NCI-H1417 treated with DMSO at 0.1 percent for 48 hours (cell line): ENCODE measurements around the gene PHLPP2.
"Not testable (repeated sequence)": the region's sequence is repeated elsewhere in the genome, so short reads cannot be mapped to it uniquely, and the experiment has no call there.

Source experiments
- DNase-seq: peaks from one replicate; lab custom pipeline; 2025; lab: John Stamatoyannopoulos, UW

PHLPP2 gene

DNA sequence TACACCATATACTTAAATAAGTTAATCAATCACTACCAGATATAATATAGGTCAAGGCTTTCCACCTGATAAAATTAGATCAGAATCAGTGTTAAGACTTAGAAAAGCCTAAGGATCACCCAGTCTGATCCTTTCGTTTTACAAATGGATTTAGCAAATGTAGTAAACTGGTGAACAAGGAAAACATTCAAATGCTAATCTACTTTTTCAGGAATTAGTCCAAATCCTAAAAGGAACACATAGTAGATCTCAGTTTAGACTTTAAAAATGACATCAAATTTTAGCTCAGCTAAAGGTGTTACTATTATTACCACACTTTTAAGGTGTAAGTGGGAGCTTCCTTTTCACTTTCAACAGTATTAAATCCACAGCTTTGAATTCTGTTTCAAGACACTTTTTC lies 12.0 kb downstream of the PHLPP2 start:
- no peak for DNase-seq

DNA sequence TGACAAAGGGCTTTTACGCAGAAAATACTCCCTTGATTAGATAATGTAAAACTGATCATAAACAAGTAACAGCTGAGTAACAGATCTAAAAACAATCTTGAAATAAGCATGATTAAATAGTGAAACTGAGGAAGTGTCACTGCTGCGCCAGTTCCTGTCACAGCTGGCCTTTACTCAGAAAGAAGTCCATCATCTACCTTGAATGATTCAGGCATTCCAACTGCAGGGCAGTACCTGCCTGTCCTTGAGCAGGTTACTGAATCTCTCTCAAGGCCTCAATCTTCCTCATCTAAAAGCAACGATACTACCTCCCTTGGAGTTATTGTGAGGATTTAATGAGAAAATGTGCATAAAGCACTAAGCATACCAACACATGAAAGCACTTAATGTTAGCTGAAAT lies 12.7 kb downstream of the PHLPP2 start:
- no peak for DNase-seq

DNA sequence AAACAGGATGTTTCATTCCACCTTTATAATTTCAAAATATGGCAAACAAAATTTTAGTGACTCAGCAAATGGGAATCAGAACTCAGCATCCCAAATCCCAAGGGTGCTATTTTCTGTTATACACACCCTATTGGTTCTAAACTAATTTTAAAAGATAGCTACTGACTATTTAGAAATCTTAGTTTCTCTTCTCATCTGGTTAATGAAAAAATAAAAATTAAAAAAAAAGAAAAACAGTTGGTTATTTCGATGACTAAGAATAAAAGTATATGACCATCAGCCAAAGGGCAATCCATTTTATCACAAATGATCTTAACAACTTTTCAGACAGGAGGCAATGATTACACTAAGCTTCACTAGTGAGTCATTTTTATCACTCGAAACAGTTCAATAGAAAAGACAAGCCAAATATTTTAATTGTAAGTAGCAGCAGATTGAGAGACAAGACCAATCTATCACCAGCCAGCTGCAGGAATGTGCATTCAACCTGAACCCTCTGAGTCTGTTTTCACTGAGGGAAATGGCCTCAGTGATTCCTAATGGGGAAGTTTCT lies 15.2 kb downstream of the PHLPP2 start:
- no peak for DNase-seq

DNA sequence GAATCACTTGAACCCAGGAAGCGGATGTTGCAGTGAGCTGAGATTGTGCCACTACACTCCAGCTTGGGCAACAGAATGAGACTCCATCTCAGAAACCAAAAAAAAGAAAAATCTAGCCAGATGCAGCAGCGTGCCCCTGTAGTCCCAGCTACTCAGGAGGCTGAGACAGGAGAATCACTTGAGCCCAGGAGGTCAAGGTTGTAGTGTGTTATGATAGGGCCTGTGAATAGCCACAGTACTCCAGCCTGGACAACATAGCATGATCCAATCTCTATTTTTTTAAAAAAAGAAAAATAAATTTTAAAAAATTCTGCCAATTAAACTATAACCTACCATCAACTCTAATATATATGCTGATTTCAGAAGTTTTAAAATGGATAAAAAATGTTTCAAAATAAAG lies 15.8 kb downstream of the PHLPP2 start:
- DNase-seq = no peak

DNA sequence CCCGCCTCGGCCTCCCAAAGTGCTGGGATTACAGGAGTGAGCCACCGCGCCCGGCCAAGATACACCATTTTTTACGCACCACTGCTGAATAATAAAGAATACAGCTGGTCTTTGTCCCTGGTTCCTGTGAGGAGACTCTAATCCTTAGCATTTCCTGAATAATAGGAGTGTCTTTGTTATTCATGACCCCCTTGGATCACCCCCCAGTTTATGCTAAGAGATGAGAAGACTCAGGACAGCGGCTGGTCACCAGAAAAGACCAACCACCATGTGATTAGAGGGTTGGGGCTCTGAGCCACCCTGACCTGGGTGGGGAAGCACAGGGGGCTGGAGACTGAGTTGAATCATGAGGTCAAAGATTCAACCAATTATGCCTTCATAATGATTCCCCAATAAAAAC lies 17.3 kb downstream of the PHLPP2 start:
- DNase-seq = no peak

DNA sequence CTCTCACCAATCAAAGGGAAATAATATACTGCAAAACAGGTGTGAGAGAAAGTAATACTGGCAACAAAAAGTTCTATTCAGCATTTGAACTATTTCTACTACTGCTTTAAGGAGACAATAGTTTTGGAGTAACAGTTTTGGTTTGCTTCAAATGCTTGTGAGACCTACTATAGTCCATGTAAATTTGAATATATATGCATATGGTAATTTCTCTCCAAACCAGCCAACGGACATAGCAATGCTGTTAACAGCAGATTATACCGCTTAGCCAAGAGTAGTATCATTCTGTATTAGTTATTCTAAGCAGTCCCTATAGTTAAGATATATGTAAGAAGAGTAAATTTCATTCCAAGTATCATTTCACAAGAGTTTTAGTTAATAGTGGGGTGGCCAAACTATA lies 18.5 kb downstream of the PHLPP2 start:
- no peak for DNase-seq

DNA sequence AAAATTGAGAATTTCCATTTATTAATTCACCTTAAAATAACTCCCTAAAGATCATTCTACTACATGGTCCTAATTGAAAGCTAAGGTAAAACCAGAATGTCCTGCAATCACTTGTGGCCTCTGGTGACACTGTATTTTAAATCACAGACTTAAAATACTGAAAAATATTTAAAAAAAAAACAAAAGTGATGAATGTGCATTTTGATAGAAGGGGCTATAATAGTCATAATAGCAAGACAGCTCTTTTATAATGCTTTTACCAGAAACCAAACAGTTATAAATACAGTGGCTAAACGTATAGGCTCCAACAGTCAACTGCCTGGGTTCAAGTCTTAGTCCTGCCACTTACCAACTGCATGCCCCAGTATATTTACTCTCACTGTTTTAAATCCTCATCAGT lies 21.2 kb downstream of the PHLPP2 start:
- DNase-seq = no peak

DNA sequence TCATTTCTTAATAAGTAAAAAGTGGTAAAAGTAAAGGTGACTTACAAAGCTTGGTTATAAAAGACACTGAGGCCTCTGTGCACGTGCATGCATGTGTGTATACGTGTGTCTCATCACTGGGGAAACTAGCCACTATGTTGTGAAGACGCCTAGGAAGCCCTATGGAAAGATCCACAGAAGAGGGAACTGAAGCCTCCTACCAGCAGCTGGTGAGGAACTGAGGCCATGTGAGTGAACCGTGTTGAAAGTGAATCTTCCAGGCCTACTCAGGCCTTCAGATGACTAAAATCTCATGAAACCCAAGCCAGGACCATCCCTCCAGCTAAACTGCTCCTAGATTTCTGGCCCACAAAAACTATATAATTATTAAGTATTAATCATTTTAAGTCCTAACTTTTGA lies 23.7 kb downstream of the PHLPP2 start:
- no peak for DNase-seq

DNA sequence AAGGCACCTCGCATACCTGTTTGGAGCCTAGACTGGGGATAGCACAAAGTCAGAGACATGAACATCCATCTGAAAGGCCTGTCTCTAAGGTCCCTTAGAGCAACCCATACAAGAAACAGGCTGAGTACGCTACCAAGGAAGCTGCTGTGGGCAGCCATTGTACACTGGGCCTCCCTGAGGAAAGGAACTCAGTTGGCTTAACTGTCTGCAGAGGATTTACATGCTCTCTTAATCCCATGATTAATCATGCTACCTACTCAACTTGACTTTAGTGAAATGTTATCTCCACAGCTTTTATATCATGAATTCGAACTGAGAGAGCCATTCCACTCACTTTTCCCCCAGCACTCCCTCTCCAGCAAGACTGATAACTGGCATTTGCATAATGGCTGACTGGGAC lies 26.0 kb downstream of the PHLPP2 start:
- DNase-seq = no peak

DNA sequence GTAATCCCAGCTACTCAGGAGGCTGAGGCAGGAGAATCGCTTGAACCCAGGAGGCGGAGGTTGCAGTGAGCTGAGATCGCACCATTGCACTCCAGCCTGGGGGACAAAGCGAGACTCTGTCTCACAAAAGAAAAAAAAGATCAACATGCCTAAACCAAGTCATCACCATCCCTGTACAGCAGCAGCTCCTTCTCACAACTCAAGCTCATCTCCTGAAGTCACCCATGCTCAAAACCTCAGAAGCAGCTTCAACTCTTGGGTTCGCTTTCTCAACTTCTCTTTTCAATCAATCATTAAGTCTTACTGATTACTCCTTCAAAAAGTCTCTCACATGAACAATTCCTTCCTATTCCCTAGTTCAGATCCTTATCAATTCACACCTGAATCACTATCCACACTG lies 31.3 kb downstream of the PHLPP2 start:
- no peak for DNase-seq

DNA sequence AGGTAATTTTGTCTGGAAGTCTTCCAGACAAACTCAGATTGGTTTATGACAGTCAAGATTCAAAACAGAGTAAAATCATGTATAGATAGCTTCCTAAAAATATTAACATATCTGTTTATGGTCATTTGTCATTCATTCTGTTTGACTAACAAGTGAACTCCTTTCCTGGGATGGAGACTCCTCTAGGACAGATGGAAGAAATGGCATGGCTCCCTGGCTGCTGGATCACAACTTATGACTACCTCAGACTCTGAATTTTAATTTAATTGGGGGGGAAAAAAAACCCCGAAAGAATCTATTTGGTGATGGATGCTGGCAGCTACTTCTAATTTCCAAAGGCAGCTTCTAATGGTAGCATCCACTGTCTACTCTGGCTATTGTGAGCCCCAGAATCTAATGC lies 34.6 kb downstream of the PHLPP2 start:
- no peak for DNase-seq

DNA sequence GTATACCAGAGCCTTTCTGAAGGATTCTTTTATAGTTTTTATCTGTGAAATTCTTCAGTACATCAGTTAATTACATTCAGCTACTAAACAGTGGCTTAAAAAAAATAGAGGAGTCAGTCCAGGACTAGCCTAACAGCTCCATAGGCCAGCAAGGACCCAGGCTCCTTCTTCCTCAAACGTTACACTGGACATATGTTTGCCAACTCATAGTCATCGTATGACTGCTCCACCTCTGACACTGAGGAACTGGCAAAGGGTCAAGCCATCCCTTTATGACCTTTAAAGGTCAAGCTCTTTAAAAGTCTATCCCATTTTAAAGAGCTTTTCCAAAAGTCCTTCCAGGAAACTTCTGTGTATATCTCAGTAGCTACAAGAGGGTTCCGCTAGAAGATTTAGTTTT lies 36.6 kb downstream of the PHLPP2 start:
- no peak for DNase-seq

DNA sequence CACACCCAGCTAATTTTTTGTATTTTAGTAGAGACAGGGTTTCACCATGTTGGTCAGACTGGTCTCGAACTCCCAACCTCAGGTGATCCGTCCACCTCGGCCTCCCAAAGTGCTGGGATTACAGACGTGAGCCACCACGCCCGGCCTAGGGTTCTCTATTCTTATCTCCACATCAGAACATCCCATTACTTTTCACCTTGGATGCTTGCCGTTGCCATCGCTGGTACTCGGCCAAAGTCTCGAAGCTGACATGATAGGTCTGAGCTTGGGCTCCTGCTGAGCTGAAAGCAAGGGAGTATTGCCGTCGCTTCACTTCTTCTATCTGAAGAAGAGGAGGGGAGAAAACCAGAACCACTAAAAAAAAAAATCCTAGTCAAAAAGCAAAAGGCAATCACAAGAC lies 40.2 kb downstream of the PHLPP2 start:
- not testable (repeated sequence) for DNase-seq

DNA sequence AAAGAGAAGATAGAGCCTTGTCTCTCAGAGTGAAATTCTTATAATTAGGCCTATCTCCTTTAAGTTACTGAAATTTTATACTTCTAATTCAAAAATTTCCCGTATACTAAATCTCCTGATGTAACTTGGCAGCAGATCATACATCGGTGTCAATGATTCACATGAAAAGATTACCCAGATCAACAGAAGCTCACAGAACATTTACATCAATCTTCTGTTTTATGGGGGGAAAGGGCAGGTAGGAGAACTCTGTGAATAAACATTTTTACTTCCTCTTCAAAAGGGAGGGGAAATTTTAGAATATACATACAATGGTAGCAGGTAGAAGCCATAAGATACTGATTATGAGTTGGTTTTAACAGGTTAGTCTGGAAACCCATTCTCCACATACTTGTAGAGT lies 43.1 kb downstream of the PHLPP2 start:
- no peak for DNase-seq

DNA sequence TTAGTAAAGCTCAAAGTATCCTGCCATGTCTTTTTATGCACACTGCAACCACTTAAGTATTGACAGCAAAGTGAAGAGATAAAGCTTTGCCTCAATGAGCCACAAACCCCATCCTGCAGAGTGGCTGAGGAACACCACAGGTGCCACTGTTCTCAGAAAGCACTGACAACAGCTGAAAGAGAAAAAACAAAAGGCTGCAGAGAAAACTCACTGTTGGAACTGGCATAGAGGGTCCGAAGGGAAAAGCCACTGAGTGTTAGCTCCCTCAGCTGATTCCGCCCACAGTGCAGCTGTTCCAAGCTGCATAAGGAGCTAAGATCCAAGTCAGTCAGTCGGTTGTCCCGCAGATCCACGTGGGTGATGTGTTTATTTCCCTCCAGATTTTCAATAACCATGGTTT lies 48.3 kb downstream of the PHLPP2 start:
- no peak for DNase-seq

DNA sequence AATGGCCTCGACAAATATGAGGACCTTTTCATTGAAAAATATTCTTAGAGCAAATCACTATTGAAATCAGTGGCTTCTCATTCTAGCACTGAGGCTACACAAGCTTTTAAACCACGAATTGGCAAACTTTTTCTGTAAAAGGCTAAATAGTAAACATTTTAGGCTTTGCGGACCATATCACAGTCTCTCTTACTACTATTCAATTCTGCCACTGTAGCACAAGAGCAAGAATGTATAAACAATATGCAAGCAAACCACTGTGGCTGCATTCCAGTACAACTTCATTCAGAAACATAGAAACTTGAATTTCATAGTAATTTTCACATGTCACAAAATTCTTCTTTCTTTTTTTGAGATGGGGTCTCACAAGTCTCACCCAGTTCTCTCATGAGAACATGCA lies 49.1 kb downstream of the PHLPP2 start:
- DNase-seq = no peak

DNA sequence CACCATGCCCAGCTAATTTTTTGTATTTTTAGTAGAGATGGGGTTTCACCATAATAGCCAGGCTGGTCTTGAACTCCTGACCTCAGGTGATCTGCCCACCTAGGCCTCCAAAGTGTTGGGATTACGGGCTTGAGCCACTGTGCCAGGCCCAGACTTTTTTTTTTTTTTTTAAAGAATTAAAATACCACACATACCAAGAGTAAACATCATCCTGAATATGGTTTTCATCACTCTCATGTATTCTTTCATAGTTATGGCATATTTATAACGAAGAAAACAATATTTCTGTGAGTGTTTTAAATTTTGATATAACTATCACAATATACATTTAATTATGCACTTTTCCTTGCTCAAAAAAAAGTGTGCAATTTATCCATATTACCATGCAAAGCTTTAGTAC lies 50.3 kb downstream of the PHLPP2 start:
- DNase-seq = no peak

DNA sequence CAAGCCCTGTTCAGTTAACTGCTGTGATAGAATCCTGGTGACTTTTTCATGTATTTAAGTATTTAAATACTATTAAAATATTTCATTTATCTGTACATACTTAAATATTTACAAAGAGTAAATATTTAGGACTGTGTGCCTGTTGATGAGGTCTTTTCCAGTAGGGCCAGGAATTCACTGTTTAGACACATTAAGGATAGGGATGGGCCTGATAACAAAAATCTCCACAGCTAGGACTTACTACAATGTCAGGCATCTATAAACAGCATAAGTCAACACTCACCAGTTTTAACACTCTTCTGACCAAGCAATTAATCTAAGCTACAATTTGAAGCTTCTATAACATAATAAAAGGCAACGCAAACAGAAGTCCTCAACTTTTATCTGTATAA lies 50.9 kb downstream of the PHLPP2 start:
- no peak for DNase-seq

DNA sequence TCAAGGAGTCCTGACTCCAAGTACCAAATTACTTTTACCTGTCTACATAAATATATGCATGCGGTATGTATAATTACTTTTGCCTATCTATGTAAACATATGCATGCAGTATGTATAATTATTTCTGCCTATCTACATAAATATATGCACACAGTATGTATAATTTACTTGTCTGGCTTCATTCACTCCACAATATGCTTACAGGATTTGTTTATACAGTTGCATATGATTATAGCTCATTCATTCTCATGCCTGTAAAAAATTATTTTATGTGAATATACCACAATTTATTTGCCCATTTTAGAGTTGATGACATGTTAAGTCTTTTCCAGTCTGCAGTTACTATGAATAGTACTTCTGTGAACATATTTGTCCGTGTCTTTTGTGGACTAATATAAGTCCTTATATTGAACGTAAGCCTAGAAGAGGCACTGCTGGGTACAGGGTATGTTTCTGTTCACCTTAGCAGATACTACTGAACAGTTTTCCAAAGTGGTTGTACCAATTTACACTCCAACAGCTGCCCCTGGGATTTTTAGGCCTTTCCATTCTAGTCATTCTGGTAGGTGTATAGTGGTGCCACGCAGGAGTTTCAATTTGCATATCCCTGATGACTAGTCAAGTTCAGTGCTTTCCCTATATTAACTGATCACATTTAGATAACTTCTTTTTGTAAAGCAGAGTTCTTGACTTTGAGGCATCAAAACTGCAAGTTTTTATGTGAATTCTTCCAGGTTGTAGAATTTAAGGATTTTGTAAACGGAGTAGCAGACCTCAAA lies 51.5 kb downstream of the PHLPP2 start:
- DNase-seq = no peak

DNA sequence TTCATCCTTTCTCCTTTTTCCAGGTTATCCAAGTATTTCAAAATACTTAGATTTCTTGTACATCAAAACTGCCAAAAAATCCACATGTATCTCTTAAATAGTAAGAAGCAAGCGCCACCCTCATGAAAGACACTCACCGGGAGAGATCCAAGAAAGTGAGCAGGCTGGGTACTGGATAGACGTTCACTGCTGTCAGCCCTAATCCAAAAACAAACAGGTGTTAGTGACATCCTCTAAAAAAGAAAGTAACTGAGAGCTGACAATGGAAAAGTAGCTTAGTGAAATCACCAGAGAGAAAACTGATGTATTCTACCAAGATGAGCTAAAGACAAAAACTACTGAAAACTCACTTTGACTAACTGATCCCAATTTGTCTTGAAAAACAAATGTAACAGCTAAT lies 52.4 kb downstream of the PHLPP2 start:
- no peak for DNase-seq

DNA sequence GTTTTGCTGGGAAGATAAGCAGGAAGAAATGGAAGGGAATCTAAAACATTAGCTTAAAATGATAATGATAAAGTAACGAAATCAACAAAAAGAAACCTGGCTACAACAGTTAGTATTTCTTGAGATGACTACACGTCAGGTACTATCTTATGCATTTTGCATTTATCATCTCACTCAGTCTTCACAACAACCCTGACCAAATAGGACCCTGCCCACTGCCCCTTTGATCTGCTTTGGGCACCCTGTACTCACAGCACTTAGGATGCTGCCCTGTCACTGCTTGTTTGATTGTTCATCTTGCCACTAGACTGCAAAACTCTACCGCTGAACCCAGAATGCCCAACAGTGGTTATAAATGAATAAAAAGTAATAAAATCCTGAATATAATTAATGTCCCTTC lies 53.3 kb downstream of the PHLPP2 start:
- DNase-seq = no peak

DNA sequence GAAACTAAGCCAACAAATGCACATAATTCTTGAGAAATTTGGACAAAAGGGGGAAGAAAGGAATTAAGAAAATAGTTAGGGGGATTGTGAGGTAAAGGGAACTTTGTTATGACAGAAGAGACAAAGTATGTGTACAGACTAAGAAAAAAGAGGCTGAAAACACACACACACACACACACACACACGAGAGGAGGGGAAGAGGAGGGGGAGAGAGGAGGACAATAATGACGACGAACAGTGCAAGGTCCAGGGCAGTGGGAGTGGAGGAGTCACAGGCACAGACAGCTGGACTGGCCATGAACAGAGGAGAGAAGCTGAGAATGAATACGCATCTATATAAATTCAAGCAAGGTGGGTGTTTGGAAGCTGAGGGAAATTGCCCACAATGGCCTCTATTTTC lies 54.0 kb downstream of the PHLPP2 start:
- no peak for DNase-seq

DNA sequence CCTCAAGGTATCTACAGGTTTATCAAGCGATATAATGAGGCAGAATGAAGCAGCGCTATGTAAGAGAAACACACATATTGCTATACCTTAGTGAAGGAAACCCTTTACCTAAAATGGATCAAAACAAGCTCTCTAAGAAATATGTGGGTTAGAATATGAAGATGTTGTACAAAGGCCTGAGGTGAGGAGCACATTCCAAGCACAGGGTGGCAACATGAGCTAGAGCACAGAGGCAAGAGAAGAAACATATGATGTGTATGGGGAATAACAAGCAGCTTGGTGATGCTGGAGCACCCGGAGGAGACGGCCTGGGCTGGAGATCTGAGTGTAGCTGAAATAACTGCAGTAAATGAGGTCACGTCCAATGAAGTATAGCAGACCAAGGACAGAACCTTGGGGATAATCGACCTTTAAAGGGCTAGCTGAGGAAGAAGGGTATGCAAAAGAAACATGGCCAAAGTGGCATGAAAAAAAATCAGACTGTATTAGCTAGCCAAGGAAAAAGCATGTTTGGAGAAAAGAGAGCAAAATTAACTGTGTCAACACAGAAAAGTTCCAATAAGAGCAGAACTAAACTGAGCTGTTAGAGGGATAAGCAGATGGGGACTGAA lies 54.5 kb downstream of the PHLPP2 start:
- DNase-seq = no peak
